ENCODE data around the gene KRTAP5-1. TPM values are rescaled to one million over a fixed set of nuclear protein-coding genes. Genes with fewer than 3 reads are reported as not detected.

The KRTAP5-1 gene
- total RNA-seq, 2 donors from 2014 or later: not detected

DNA sequence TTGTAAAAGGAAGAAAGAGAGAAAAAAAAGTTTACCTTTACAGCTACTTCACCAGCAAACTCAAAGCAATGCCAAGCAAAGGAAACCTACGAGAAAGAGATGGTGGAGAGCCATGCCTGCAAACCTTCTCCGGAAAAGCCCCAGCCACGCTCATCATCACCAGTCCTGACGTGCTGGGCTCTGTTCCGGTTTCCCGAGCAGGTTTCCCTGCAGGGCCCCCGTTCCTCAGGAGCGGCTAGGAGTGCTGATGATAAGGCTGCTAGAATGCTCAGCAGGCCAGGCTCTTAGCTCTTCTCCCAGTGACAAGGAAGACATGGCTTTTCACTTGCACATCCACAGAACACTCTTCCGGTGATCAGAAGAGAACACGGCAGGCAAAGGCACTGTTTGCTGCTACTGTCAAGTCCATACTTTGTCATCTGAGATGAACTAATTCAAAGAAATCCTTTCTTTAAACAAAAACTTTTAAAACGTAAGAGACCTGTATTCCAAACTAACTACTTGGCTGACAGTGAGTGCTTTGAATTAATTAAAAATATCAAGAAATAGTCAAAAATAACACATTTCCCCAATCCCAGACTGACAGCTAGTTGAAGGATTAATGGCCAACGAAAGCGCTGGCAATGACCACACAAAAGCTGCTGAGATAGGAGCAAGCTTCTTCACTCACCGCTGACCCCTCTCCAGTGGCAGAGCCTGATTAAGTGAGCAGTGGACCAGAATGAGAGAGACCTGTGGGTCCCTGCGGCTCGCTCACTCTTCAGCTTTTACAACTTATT is 48.8 kb downstream of the KRTAP5-1 start:
- no peak for ATAC-seq (replicated peaks in 1 of 2)
- Mint-ChIP-seq H3K27ac (no peak overlapping the region), H3K9me3 (no peaks in the 10 kb centered on the region), H3K27me3 (ENCODE audit: low read depth) (peaks cover 8% of the 10 kb centered on the region), H3K4me3 (no peak overlapping the region), H3K4me1 (ENCODE audit: low read depth) (peaks cover 32% of the 10 kb centered on the region), H3K36me3 (ENCODE audit: insufficient read depth in 2 of 2) (peaks cover 0 to 2% of the 10 kb centered on the region in 2 donors)
- no peak for DNase-seq

DNA sequence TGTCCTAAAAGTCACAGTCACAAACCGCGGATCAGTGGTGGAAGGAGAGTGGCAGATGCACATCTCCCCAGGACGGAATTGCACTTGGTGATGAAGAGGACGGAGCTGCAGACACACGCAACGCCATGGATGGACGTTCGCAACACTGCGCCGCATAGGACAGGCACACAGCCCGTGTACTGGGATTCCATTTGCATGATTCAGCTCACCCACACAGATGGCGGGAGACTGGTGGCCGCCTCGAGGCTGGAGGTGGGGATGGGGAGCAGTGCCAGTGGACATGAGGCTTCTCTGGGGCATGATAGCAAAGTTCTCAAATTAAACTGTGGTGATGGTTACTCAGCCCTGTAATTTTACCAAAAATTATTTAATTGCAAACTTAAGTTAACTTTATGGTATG is 50.4 kb downstream of the KRTAP5-1 start:
- ATAC-seq (replicated peaks in 1 of 2) (no peak), DNase-seq (no peak)
- Mint-ChIP-seq H3K9me3 (no peaks in the 10 kb centered on the region), H3K36me3 (ENCODE audit: insufficient read depth in 2 of 2) (peaks cover 0 to 2% of the 10 kb centered on the region in 2 donors), H3K4me3 (no peak overlapping the region), H3K27ac (no peak overlapping the region), H3K4me1 (ENCODE audit: low read depth) (peaks cover 34% of the 10 kb centered on the region), H3K27me3 (ENCODE audit: low read depth) (peaks cover 8% of the 10 kb centered on the region)

Other genes with a start within 250 kb of the KRTAP5-1 start
- under 1 TPM; 0.51 to 0.84 TPM for gene BRSK2, start 195.3 kb downstream of the KRTAP5-1 start, total RNA-seq
- gene MOB2, start 98.5 kb downstream of the KRTAP5-1 start, total RNA-seq: 10 to 100 TPM; 30.7 to 31.0 TPM
- gene DUSP8, start 13.0 kb downstream of the KRTAP5-1 start, total RNA-seq: 1 to 10 TPM; 2.8 to 5.1 TPM
- gene KRTAP5-2, start 13.0 kb upstream of the KRTAP5-1 start, total RNA-seq: not detected
- gene KRTAP5-3, start 23.2 kb upstream of the KRTAP5-1 start, total RNA-seq: not detected
- not detected for gene KRTAP5-4, start 36.9 kb upstream of the KRTAP5-1 start, total RNA-seq
- gene KRTAP5-5, start 44.5 kb upstream of the KRTAP5-1 start, total RNA-seq: not detected
- not detected for gene KRTAP5-6, start 111.9 kb upstream of the KRTAP5-1 start, total RNA-seq
- 1 to 10 TPM in 1 of 2 donors, under 1 TPM in 1; 0.91 to 1.5 TPM for gene IFITM10, start 165.3 kb upstream of the KRTAP5-1 start, total RNA-seq
- gene CTSD, start 178.6 kb upstream of the KRTAP5-1 start, total RNA-seq: 10 to 100 TPM; 56.2 to 66.9 TPM
- not detected for gene SYT8, start 249.7 kb upstream of the KRTAP5-1 start, total RNA-seq